ENCODE measurements around the gene CFAP299.
A peak's percentile ranks its signal among the peaks of the same experiment; 100 is the strongest.

The CFAP299 gene

DNA sequence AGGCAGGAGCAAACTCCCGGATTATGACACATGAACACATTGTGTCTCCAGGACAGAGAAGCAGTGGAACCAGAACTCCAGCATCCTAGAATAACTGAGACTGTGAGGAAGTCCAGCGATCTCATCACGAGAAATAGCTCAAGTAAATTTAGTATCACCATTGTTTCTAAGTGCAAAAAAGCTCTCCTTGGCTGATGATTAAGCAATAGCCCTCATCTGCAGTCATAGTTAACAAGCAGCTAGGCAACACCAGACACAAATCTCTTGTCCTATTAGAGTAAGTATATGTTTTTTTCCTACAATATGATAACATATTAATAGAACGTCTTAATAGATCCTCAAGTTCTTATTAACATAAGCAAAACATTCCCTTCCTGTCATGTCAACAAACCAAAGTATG, 2.4 kb upstream of the CFAP299 start:
- H3K9me3 ChIP-seq (ENCODE audit: insufficient read depth, low read length), result no peaks in the 10 kb centered on the region
- H3K9ac ChIP-seq (ENCODE audit: low read length), result no peak overlapping the region
- no peaks in the 10 kb centered on the region for H4K20me1 ChIP-seq (ENCODE audit: low read depth, low read length)
- H2AFZ ChIP-seq (ENCODE audit: low read depth, low read length, severe bottlenecking), result no peak overlapping the region
- H3K27ac ChIP-seq (ENCODE audit: low read depth, low read length), result no peak overlapping the region
- no peak overlapping the region for H3K4me3 ChIP-seq (ENCODE audit: insufficient read depth, low read length, poor library complexity, severe bottlenecking)
- no peaks in the 10 kb centered on the region for H3K36me3 ChIP-seq (ENCODE audit: low read length)
- H3K27me3 ChIP-seq (ENCODE audit: low read length), result no peaks in the 10 kb centered on the region
- no peaks in the 10 kb centered on the region for H3K79me2 ChIP-seq (ENCODE audit: insufficient read depth, low read length)
- H3K9me2 ChIP-seq (replicated peaks; ENCODE audit: insufficient read depth, low read length), result no peaks in the 10 kb centered on the region
- no peak overlapping the region for H3K4me2 ChIP-seq (ENCODE audit: low read depth, low read length, poor library complexity, severe bottlenecking)
- no peaks in the 10 kb centered on the region for H3F3A ChIP-seq (ENCODE audit: insufficient read depth)
- no peak for TF ChIP-seq CTCF (IDR thresholded peaks at IDR 0.05; ENCODE audit: insufficient read depth, low read length, poor library complexity, severe bottlenecking)
- no peak for TF ChIP-seq EZH2phosphoT487 (conservative IDR thresholded peaks at IDR 0.05; ENCODE audit: low read length)

DNA sequence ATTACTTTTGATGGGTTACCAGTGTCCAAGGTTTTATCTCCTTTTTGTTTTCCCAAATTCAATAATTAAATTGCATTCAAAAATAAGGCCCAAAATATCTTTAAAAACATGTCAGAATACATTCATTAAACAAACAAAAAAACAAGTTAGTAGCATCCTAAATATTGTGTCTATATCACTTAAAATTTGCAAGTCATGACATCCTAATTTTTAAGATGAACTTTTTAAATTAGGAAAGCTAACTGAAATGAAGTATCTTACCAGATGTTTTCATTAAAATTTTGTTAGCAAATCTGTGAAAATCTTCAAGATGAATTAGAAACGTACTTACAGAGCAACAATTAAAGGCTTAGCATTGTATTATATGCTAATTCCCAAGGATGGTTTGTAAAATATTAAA, 962 bp upstream of the CFAP299 start:
- Histone ChIP-seq H3K9ac (ENCODE audit: low read length) (no peak overlapping the region), H3K9me3 (ENCODE audit: insufficient read depth, low read length) (no peaks in the 10 kb centered on the region), H4K20me1 (ENCODE audit: low read depth, low read length) (no peaks in the 10 kb centered on the region), H3K27ac (ENCODE audit: low read depth, low read length) (no peak overlapping the region), H3K4me3 (ENCODE audit: insufficient read depth, low read length, poor library complexity, severe bottlenecking) (no peak overlapping the region), H3K27me3 (ENCODE audit: low read length) (no peaks in the 10 kb centered on the region), H3F3A (ENCODE audit: insufficient read depth) (no peaks in the 10 kb centered on the region), H3K9me2 (replicated peaks; ENCODE audit: insufficient read depth, low read length) (no peaks in the 10 kb centered on the region), H3K36me3 (ENCODE audit: low read length) (no peaks in the 10 kb centered on the region), H3K79me2 (ENCODE audit: insufficient read depth, low read length) (no peaks in the 10 kb centered on the region), H3K4me2 (ENCODE audit: low read depth, low read length, poor library complexity, severe bottlenecking) (no peak overlapping the region), H2AFZ (ENCODE audit: low read depth, low read length, severe bottlenecking) (no peak overlapping the region)
- TF ChIP-seq CTCF (IDR thresholded peaks at IDR 0.05; ENCODE audit: insufficient read depth, low read length, poor library complexity, severe bottlenecking) (no peak), EZH2phosphoT487 (conservative IDR thresholded peaks at IDR 0.05; ENCODE audit: low read length) (no peak)

- Histone ChIP-seq H3K4me2 (ENCODE audit: low read depth, low read length, poor library complexity, severe bottlenecking) (peak overlapping the region; percentile 66), H3K79me2 (ENCODE audit: insufficient read depth, low read length) (no peaks in the 10 kb centered on the region), H3F3A (ENCODE audit: insufficient read depth) (no peaks in the 10 kb centered on the region), H3K27me3 (ENCODE audit: low read length) (no peaks in the 10 kb centered on the region), H3K36me3 (ENCODE audit: low read length) (no peaks in the 10 kb centered on the region), H3K9me2 (replicated peaks; ENCODE audit: insufficient read depth, low read length) (no peaks in the 10 kb centered on the region), H3K9ac (ENCODE audit: low read length) (peak overlapping the region; percentile 36; the same call in 1 of the 2 replicates), H3K27ac (ENCODE audit: low read depth, low read length) (no peak overlapping the region), H3K4me3 (ENCODE audit: insufficient read depth, low read length, poor library complexity, severe bottlenecking) (peak overlapping the region; percentile 57), H3K9me3 (ENCODE audit: insufficient read depth, low read length) (no peaks in the 10 kb centered on the region), H4K20me1 (ENCODE audit: low read depth, low read length) (no peaks in the 10 kb centered on the region), H2AFZ (ENCODE audit: low read depth, low read length, severe bottlenecking) (peak overlapping the region; percentile 79)
- TF ChIP-seq CTCF (IDR thresholded peaks at IDR 0.05; ENCODE audit: insufficient read depth, low read length, poor library complexity, severe bottlenecking) (no peak), EZH2phosphoT487 (conservative IDR thresholded peaks at IDR 0.05; ENCODE audit: low read length) (no peak)
These were observed 340 bp upstream of the CFAP299 start for GRCh38 chr4:80335226-80335553.

DNA sequence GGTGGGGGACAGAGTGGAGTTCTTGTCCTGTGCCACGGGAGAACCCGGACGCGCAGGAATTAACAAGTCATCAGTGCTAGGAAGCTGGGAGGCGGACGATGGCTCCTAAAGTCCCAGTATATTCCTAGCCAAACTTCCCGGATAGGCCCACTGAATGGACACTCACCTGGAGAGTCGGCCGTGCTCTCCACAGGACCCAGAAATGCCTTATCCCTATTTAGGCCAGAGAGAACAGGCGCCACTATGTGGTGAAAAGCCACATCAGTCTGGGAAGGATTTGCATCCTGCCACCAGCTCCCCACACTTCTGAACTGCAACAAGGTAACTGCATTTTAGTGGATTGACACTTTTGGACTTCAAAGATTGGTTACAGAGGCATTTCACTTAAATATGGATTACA, 1.1 kb downstream of the CFAP299 start:
- Histone ChIP-seq H3K9me3 (ENCODE audit: insufficient read depth, low read length) (no peaks in the 10 kb centered on the region), H4K20me1 (ENCODE audit: low read depth, low read length) (no peaks in the 10 kb centered on the region), H2AFZ (ENCODE audit: low read depth, low read length, severe bottlenecking) (no peak overlapping the region), H3F3A (ENCODE audit: insufficient read depth) (no peaks in the 10 kb centered on the region), H3K9ac (ENCODE audit: low read length) (no peak overlapping the region), H3K4me2 (ENCODE audit: low read depth, low read length, poor library complexity, severe bottlenecking) (peak overlapping the region; percentile 66), H3K9me2 (replicated peaks; ENCODE audit: insufficient read depth, low read length) (no peaks in the 10 kb centered on the region), H3K79me2 (ENCODE audit: insufficient read depth, low read length) (no peaks in the 10 kb centered on the region), H3K4me3 (ENCODE audit: insufficient read depth, low read length, poor library complexity, severe bottlenecking) (no peak overlapping the region), H3K36me3 (ENCODE audit: low read length) (no peaks in the 10 kb centered on the region), H3K27me3 (ENCODE audit: low read length) (no peaks in the 10 kb centered on the region), H3K27ac (ENCODE audit: low read depth, low read length) (no peak overlapping the region)
- TF ChIP-seq EZH2phosphoT487 (conservative IDR thresholded peaks at IDR 0.05; ENCODE audit: low read length), result no peak
- no peak for TF ChIP-seq CTCF (IDR thresholded peaks at IDR 0.05; ENCODE audit: insufficient read depth, low read length, poor library complexity, severe bottlenecking)
